ENCODE results near the gene MARCHF10.

The MARCHF10 gene

DNA sequence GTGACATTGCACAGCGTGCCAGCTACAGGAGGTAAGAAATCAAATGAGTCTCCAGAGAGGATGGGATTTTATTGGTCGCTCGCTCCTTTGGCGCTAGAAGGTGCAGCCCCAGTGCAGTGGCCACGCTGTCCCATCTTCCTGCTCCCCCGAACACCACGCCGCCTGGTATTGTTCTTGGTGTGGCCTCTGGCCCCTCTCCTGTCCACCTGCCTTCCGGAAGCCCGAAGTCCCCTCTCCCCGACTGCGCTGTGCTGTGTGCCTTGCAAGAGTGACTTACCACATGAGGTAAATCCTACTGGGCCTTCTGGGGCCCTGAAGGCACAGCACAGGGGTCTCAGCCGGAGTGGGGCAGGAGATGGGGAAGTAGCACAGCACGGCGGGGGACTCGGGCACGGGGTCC lies 58.2 kb downstream of the MARCHF10 start:
- DNase-seq: no peak

- peak; percentile 34 for DNase-seq
Measured at GRCh38 chr17:62746941-62747340, 61.2 kb downstream of the MARCHF10 start.

- DNase-seq: no peak
Measured at GRCh38 chr17:62745806-62746205, 62.3 kb downstream of the MARCHF10 start.

DNA sequence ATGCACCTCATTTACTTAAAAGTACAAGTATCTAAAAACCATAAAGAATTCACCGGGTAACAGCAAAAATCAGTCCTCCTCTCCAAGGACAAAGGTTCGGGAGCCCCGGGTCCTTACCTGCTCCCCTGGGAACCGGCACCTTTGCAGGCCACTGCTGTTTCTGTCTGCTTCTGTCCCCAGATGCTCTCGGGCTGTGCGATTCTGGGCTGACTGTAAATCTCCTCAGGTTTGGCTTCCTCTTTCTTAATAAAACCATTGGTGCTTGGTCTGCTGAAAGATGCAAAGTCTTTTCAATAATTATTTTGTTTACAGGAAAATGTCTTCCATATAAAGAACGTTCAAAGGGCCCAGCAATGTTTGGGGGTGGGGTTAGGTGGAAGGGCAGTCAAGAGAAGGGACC lies 63.9 kb downstream of the MARCHF10 start:
- DNase-seq: no peak

GRCh38 chr17:62741290-62741689 lies 66.8 kb downstream of the MARCHF10 start:
- no peak for DNase-seq

GRCh38 chr17:62739645-62740388 lies 68.3 kb downstream of the MARCHF10 start:
- no peak for DNase-seq

GRCh38 chr17:62738281-62738680 lies 69.8 kb downstream of the MARCHF10 start:
- DNase-seq: no peak

- no peak for DNase-seq
Measured at GRCh38 chr17:62737513-62737912, 70.6 kb downstream of the MARCHF10 start.

- DNase-seq: no peak
Measured at GRCh38 chr17:62735044-62735651, 73.0 kb downstream of the MARCHF10 start.

DNA sequence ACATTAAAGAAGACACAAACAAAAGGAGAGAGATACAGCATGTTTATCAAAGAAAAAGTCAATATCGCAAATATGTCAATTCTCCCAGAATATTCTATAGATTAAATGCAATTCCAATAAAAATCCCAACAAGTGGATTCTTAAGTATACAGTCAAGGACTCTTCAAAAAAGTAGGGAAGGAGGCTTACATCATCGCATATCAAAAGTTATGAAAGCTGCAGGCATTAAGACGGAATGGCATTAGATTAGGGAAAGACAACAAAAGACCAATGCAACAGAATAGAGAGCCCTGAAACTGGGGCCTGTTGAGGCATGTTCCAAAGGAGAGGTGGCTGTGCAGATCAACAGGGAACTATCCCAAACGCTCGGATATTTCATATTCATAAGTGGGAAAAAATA lies 76.0 kb downstream of the MARCHF10 start:
- DNase-seq: no peak

- DNase-seq: no peak
Measured at GRCh38 chr17:62727916-62728672, 80.0 kb downstream of the MARCHF10 start.

DNA sequence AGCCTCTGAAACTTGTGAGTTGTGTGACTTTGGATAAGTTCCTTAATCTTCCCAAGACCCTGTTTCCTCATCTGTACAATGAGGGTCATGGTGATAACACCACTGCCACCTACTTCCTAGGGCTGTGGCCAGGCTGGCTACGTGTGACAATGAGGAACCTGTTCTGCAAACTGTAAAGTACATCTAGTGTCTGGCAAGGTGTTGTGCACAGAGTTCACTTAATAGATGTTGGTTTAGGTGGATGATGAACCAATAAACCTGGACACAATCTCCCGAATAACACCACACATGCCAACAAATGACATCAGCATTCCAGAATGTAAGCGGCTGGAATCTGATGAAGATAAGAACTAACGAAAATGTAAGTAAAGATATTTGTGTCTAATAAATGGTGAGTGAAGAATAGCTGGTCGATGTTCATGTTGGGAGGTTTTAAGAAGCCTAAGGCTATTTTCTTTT lies 82.3 kb downstream of the MARCHF10 start:
- DNase-seq: peak; percentile 51

DNA sequence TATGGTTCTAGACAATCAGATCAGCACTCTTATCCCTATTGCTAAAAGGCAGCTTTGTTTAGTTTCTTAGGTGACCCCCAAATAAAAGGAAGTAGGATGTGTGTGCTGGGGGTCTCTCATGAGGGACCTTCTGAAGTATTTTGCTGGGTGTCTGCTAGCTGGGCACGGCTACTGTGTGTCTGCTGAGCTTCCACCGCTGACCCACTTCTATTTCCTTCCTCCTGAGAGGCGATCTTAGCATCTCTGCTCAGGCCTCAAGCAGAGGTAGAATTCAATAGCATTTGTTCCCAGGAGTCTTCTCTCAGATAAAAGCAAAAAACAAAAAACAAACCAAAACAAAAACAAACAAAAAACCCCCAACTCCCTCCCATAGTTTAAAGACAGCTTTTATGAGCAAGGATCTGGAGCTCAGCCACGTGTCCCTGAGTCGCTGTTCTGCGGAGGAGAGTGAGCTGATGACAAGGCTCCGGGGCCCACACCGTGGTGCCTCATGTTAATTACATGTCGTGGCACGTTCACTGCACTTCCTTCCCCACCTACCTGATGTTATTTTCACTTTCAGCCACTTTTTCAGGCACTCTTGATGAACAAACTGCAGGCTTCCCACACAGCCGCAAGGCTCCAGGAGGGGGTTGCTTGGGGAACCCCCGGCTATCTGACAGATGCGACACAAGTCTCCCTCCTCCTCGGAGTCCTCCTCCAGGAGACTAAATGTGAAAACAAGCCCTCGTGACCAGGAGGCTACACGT lies 83.5 kb downstream of the MARCHF10 start:
- DNase-seq: peak; percentile 38

- peak; percentile 33 for DNase-seq
Measured at GRCh38 chr17:62723842-62724241, 84.3 kb downstream of the MARCHF10 start.

DNA sequence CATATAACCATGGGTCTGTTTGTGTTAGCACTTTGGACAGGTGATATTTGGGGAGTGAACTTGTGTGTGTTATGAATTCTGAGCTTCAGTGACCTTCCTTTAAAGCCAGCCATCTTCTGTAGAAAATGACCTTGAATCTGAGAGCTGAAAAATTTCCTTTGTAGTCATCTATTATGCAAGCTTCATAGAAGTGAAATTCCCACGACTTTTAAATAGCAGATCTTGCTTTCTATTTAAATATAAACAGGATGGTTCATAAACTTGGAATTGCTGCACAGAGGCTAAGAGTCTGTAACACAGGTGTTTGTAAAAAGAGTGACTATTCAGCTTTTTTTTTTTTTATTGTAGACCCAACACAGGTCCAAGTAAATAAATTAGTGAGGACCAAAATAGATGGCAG lies 85.5 kb downstream of the MARCHF10 start:
- DNase-seq: no peak

DNA sequence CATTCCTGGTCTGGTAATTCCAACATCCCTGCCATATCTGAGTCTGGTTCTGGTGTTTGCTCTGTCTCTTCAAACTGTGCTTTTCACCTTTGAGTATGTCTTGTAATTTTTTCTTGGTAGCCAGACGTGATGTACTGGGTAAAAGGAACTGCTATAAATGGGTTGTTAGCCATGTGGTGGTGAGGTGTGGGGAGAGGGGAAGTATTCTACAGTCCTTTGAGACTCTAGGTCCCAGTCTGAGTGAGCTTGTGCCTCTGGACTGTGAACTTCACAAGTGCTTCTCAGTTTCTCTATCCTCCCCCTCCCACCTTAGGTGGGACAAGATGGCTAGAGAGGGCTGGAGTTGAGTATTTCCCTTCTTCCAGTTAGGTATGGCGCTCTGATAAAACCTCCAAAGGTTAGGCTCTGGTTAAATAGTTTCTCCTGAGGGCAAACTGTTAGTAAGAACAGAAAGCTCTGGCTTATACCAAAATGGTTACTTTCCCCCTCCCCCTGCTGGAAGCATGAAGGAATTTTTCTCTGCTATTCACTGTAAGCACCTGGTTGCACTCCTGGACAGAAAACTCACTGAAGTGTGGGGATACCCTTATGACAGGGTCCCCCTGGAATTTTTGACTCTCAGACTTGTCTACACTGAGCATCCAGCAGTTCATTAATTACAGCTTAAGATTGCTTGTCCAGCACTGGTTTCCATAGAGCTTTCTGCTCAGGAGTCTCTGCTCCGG lies 87.8 kb downstream of the MARCHF10 start:
- DNase-seq: no peak

GRCh38 chr17:62719586-62719985 lies 88.5 kb downstream of the MARCHF10 start:
- no peak for DNase-seq

DNA sequence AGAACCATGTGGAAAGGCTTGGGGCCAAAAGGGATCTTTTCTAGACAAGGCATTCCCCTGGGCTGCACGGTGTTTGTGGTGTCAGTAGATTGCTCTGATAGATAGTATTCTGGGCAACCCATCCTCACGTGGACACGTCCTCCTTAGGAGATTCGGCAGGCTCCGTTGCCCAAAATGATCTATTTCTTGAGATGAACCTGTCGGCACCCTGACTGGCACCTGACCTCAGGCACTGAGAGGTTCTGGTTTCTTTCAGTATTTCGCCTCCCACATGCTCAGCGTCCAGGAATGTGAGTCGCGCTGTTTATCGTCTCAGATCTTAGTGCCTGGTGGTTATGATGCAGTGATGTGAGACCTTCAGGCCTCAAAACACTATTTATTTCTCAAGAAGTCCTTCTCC lies 89.7 kb downstream of the MARCHF10 start:
- peak; percentile 74 for DNase-seq

DNA sequence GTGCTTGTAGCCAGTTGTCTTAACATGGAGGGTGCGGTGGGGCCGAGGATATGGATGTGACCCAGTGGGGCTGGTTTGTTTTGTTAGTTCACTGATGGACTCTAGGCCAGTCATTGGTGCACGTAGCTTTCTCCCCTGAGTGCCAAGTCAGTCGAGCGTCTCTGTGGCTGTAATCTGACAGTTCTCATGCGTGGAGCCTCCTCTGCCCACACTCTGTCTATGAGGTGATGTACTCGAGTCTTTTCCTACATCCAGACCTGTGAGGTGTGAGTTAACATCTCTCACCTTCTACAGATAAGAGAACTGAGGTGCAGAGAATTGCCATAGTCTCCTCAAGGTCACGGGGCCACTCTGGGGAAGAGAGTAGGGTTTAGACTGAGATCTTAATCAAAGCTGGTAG lies 90.2 kb downstream of the MARCHF10 start:
- no peak for DNase-seq

- no peak for DNase-seq
Measured at GRCh38 chr17:62717589-62717855, 90.6 kb downstream of the MARCHF10 start.

- no peak for DNase-seq
Measured at GRCh38 chr17:62716834-62717588, 91.1 kb downstream of the MARCHF10 start.

GRCh38 chr17:62715882-62716390 lies 92.2 kb downstream of the MARCHF10 start:
- no peak for DNase-seq

Measured in fibroblast of skin of right biceps (primary cell).